ENCODE data around the gene LPGAT1.

The LPGAT1 gene

GRCh38 chr1:211827051-211827450 is 3.5 kb downstream of the LPGAT1 start:
- no peak for DNase-seq

- peak; percentile 77 for DNase-seq
These were observed 4.6 kb downstream of the LPGAT1 start for GRCh38 chr1:211825980-211826379.

- no peak for DNase-seq
These were observed 7.7 kb downstream of the LPGAT1 start for GRCh38 chr1:211822677-211823407.

GRCh38 chr1:211816586-211816985 is 14.0 kb downstream of the LPGAT1 start:
- DNase-seq, result no peak

GRCh38 chr1:211814313-211814712 is 16.2 kb downstream of the LPGAT1 start:
- no peak for DNase-seq

GRCh38 chr1:211813590-211813989 is 17.0 kb downstream of the LPGAT1 start:
- DNase-seq, result no peak

- no peak for DNase-seq
These were observed 18.0 kb downstream of the LPGAT1 start for GRCh38 chr1:211812584-211812983.

GRCh38 chr1:211811848-211812247 is 18.7 kb downstream of the LPGAT1 start:
- no peak for DNase-seq

GRCh38 chr1:211811126-211811525 is 19.4 kb downstream of the LPGAT1 start:
- no peak for DNase-seq

- no peak for DNase-seq
These were observed 22.1 kb downstream of the LPGAT1 start for GRCh38 chr1:211808475-211808874.

- no peak for DNase-seq
These were observed 25.6 kb downstream of the LPGAT1 start for GRCh38 chr1:211804915-211805314.

- DNase-seq, result no peak
These were observed 29.5 kb downstream of the LPGAT1 start for GRCh38 chr1:211800925-211801607.

- no peak for DNase-seq
These were observed 32.6 kb downstream of the LPGAT1 start for GRCh38 chr1:211797994-211798393.

GRCh38 chr1:211791979-211792378 is 38.6 kb downstream of the LPGAT1 start:
- DNase-seq, result no peak

GRCh38 chr1:211789641-211790464 is 40.7 kb downstream of the LPGAT1 start:
- no peak for DNase-seq

GRCh38 chr1:211788626-211789025 is 41.9 kb downstream of the LPGAT1 start:
- DNase-seq, result no peak

GRCh38 chr1:211783897-211784296 is 46.7 kb downstream of the LPGAT1 start:
- no peak for DNase-seq

- no peak for DNase-seq
These were observed 47.3 kb downstream of the LPGAT1 start for GRCh38 chr1:211783266-211783665.

- DNase-seq, result no peak
These were observed 49.3 kb downstream of the LPGAT1 start for GRCh38 chr1:211781260-211781659.

GRCh38 chr1:211775170-211775569 is 55.4 kb downstream of the LPGAT1 start:
- no peak for DNase-seq

- DNase-seq, result no peak
These were observed 65.9 kb downstream of the LPGAT1 start for GRCh38 chr1:211764701-211765100.

- DNase-seq, result no peak
These were observed 68.4 kb downstream of the LPGAT1 start for GRCh38 chr1:211762206-211762605.

GRCh38 chr1:211761400-211761799 is 69.2 kb downstream of the LPGAT1 start:
- no peak for DNase-seq

Data from HCEC 1CT (cell line).